H9 (cell line): ENCODE measurements around the gene DEGS2. TPM values are rescaled to one million over a fixed set of nuclear protein-coding genes. Genes with fewer than 3 reads are reported as not detected.

Source experiments
- DNase-seq: peaks from one replicate; pipeline ENCODE4 v3.0.0-alpha.2; 2017
- H2AFZ ChIP-seq: one replicate; pipeline ENCODE4 v1.6.1; 2013; ENCODE audit warnings: mild to moderate bottlenecking, low read length, control low read depth, moderate library complexity
- H2AK5ac ChIP-seq: 2 replicates; pipeline ENCODE4 v1.6.1; 2013; ENCODE audit warnings: low read length, control low read depth, mixed read lengths; ENCODE audit not compliant: insufficient read length
- H2BK120ac ChIP-seq: one replicate; pipeline ENCODE4 v1.6.1; 2013; ENCODE audit warnings: low read depth, mild to moderate bottlenecking, low read length, control low read depth, inconsistent platforms; ENCODE audit not compliant: poor library complexity, severe bottlenecking
- H2BK12ac ChIP-seq: 2 replicates; pipeline ENCODE4 v1.6.1; 2013; ENCODE audit warnings: low read length, control low read depth, mixed read lengths, low read depth; ENCODE audit not compliant: insufficient read length
- H2BK15ac ChIP-seq: 2 replicates; pipeline ENCODE4 v1.6.1; 2013; ENCODE audit warnings: low read depth, low read length, control low read depth
- H2BK20ac ChIP-seq: one replicate; pipeline ENCODE4 v1.6.1; 2013; ENCODE audit warnings: low read depth, mild to moderate bottlenecking, low read length, control low read depth, inconsistent platforms; ENCODE audit not compliant: poor library complexity, severe bottlenecking
- H2BK5ac ChIP-seq: 2 replicates; pipeline ENCODE4 v1.6.1; 2013; ENCODE audit warnings: low read length, control low read depth, mixed read lengths; ENCODE audit not compliant: insufficient read length
- H3K14ac ChIP-seq: 2 replicates; pipeline ENCODE4 v1.6.1; 2013; ENCODE audit warnings: low read length, control low read depth; ENCODE audit not compliant: insufficient read depth
- H3K18ac ChIP-seq: 2 replicates; pipeline ENCODE4 v1.6.1; 2013; ENCODE audit warnings: low read depth, mild to moderate bottlenecking, mixed read lengths, low read length, control low read depth; ENCODE audit not compliant: insufficient read length
- H3K23ac ChIP-seq: 2 replicates; pipeline ENCODE4 v1.6.1; 2013; ENCODE audit warnings: low read length, control low read depth, mixed read lengths, low read depth; ENCODE audit not compliant: insufficient read length
- H3K23me2 ChIP-seq: 2 replicates; pipeline ENCODE4 v1.6.1; 2013; ENCODE audit warnings: low read depth, mild to moderate bottlenecking, mixed read lengths, low read length, control low read depth; ENCODE audit not compliant: insufficient read length, poor library complexity, severe bottlenecking
- H3K27ac ChIP-seq: 2 replicates; pipeline ENCODE4 v1.5.1; 2013; ENCODE audit warnings: low read length, control low read depth, mixed read lengths, low read depth; ENCODE audit not compliant: insufficient read length
- H3K27me3 ChIP-seq: 2 replicates; pipeline ENCODE4 v1.6.1; 2013; ENCODE audit warnings: low read length, control low read depth, inconsistent platforms; ENCODE audit not compliant: insufficient read depth
- H3K4ac ChIP-seq: 2 replicates; pipeline ENCODE4 v1.6.1; 2013; ENCODE audit warnings: low read depth, mild to moderate bottlenecking, control low read depth, inconsistent platforms, low read length, moderate library complexity
- H3K4me1 ChIP-seq: 2 replicates; pipeline ENCODE4 v1.6.1; 2013; ENCODE audit warnings: low read length, control low read depth, inconsistent platforms; ENCODE audit not compliant: insufficient read depth
- H3K4me2 ChIP-seq: 2 replicates; pipeline ENCODE4 v1.6.1; 2013; ENCODE audit warnings: low read length, control low read depth, mixed read lengths; ENCODE audit not compliant: insufficient read length, insufficient read depth
- H3K56ac ChIP-seq: 2 replicates; pipeline ENCODE4 v1.6.1; 2013; ENCODE audit warnings: low read depth, mild to moderate bottlenecking, mixed read lengths, low read length, control low read depth; ENCODE audit not compliant: insufficient read length
- H3K79me1 ChIP-seq: 2 replicates; pipeline ENCODE4 v1.6.1; 2013; ENCODE audit warnings: low read depth, mild to moderate bottlenecking, moderate library complexity, low read length, control low read depth, inconsistent platforms; ENCODE audit not compliant: insufficient read depth, poor library complexity, severe bottlenecking
- H3K79me2 ChIP-seq: 2 replicates; pipeline ENCODE4 v1.6.1; 2013; ENCODE audit warnings: low read length, control low read depth, inconsistent platforms; ENCODE audit not compliant: insufficient read depth
- H3K9ac ChIP-seq: 2 replicates; pipeline ENCODE4 v1.6.1; 2013; ENCODE audit warnings: low read length, control low read depth, mixed read lengths; ENCODE audit not compliant: insufficient read length; ENCODE audit errors: extremely low read depth
- H3K9me3 ChIP-seq: one replicate; pipeline ENCODE4 v1.6.1; 2013; ENCODE audit warnings: low read depth, low read length, inconsistent platforms; ENCODE audit not compliant: control insufficient read depth
- H3T11ph ChIP-seq: one replicate; pipeline ENCODE4 v1.6.1; 2013; ENCODE audit warnings: mild to moderate bottlenecking, low read length, control low read depth, inconsistent platforms
- H4K20me1 ChIP-seq: one replicate; pipeline ENCODE4 v1.6.1; 2013; ENCODE audit not compliant: control insufficient read depth, insufficient read length, insufficient read depth
- H4K5ac ChIP-seq: 2 replicates; pipeline ENCODE4 v1.6.1; 2013; ENCODE audit warnings: low read depth, mild to moderate bottlenecking, mixed read lengths, low read length, control low read depth; ENCODE audit not compliant: insufficient read length
- H4K8ac ChIP-seq: replicated peaks from 2 replicates; pipeline ENCODE4 v1.6.1; 2013; ENCODE audit warnings: low read length, control low read depth, mixed read lengths, low read depth; ENCODE audit not compliant: insufficient read length
- H4K91ac ChIP-seq: 2 replicates; pipeline ENCODE4 v1.6.1; 2013; ENCODE audit warnings: low read depth, mild to moderate bottlenecking, moderate library complexity, mixed read lengths, low read length, control low read depth; ENCODE audit not compliant: insufficient read length
- H3K27ac Mint-ChIP-seq, 3 experiments: 2 replicates in 2 of 3; 3 replicates in 1 of 3; pipeline ENCODE4 v1.8.0; 2020 to 2021; ENCODE audit warnings: mixed read lengths in 3 of 3, mild to moderate bottlenecking in 1 of 3, moderate library complexity in 1 of 3
- H3K27me3 Mint-ChIP-seq: 2 replicates; pipeline ENCODE4 v1.8.0; 2021; ENCODE audit warnings: low read depth, mild to moderate bottlenecking, moderate library complexity, mixed read lengths
- H3K36me3 Mint-ChIP-seq, 3 experiments: 2 replicates in 2 of 3; 3 replicates in 1 of 3; pipeline ENCODE4 v1.8.0; 2020 to 2021; ENCODE audit warnings: low read depth in 3 of 3, mixed read lengths in 3 of 3; ENCODE audit not compliant: insufficient read depth in 1 of 3
- H3K4me1 Mint-ChIP-seq, 2 experiments: 2 replicates each; pipeline ENCODE4 v1.8.0; 2020; ENCODE audit warnings: mixed read lengths in 2 of 2
- H3K4me3 Mint-ChIP-seq, 2 experiments: 2 replicates in 1 of 2; 3 replicates in 1 of 2; pipeline ENCODE4 v1.8.0; 2020 to 2021; ENCODE audit warnings: mild to moderate bottlenecking in 2 of 2, mixed read lengths in 2 of 2, moderate library complexity in 1 of 2
- H3K9me3 Mint-ChIP-seq, 2 experiments: 2 replicates in 1 of 2; 3 replicates in 1 of 2; pipeline ENCODE4 v1.8.0; 2020; ENCODE audit warnings: mild to moderate bottlenecking in 2 of 2, mixed read lengths in 2 of 2, moderate library complexity in 1 of 2
- WGBS: extraction: QIAGEN DNeasy Blood & Tissue Kit; methylation state at CpG from one replicate; pipeline ENCODE4 v1.1.7; 2013; ENCODE audit warnings: missing lambda C conversion rate, low lambda C conversion rate, mixed read lengths; ENCODE audit not compliant: insufficient read length; ENCODE audit errors: extremely low coverage; 5-methylcytosine and 5-hydroxymethylcytosine counted together
- total RNA-seq: library from RNA; stranded (reverse); gene quantifications from 2 replicates; pipeline ENCODE4 v1.2.1, GENCODE V29; 2021
- TF ChIP-seq, protein P1 (sequence below): fragments of 200-600 bp; sonication (generic); conservative IDR thresholded peaks from 3 replicates; pipeline ENCODE4 v1.8.0; 2021; ENCODE audit warnings: antibody characterized with exemption, mild to moderate bottlenecking

DEGS2 gene
- total RNA-seq, 1 experiment from 2014 or later = 0.72 TPM

DNA sequence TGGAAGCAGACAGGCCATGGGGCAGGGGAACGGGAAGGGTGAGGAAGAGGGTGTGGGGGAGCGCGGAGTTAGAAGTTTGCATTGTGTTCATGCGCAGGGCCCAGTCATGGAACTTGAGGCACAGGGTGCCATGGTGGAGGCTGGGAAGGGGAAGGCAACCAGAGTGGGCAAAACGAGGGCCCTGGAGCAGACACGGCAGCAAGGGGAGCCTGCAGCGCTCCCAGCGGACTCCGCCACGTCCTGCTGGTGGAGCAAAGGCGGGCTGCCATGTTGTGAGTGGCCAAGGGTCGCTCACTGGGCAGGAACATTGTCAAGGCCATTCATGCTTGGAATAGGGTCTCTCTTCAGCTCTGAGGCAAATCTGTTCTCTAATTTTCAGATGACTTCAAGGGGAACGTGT, 20.5 kb downstream of the DEGS2 start:
- H3K27ac Mint-ChIP-seq = no peak overlapping the region
- Histone ChIP-seq H2AFZ (no peak overlapping the region), H2AK5ac (no peak overlapping the region), H3K56ac (no peak overlapping the region), H3K4me2 (no peak overlapping the region), H3K9ac (no peak overlapping the region), H3K9me3 (no peaks in the 10 kb centered on the region), H2BK20ac (no peak overlapping the region), H3K14ac (no peak overlapping the region), H3K79me2 (no peaks in the 10 kb centered on the region), H4K8ac (no peak overlapping the region), H2BK5ac (no peak overlapping the region), H3K18ac (no peak overlapping the region), H2BK12ac (no peak overlapping the region), H3K79me1 (no peaks in the 10 kb centered on the region), H4K5ac (no peak overlapping the region), H3K4me1 (peaks cover 2% of the 10 kb centered on the region; the same call in 1 of the 2 replicates), H4K91ac (no peak overlapping the region), H2BK15ac (no peak overlapping the region), H3K27ac (no peak overlapping the region), H2BK120ac (no peak overlapping the region), H3K27me3 (no peaks in the 10 kb centered on the region), H3T11ph (no peak overlapping the region), H3K23ac (no peak overlapping the region), H3K4ac (no peak overlapping the region), H3K23me2 (no peaks in the 10 kb centered on the region), H4K20me1 (no peaks in the 10 kb centered on the region)
- no peaks in the 10 kb centered on the region for H3K9me3 Mint-ChIP-seq
- no peaks in the 10 kb centered on the region; the same call in 1 of the 2 replicates for H3K27me3 Mint-ChIP-seq
- no CpG with 5 or more reads among the region's 13 CpGs for WGBS
- H3K36me3 Mint-ChIP-seq = peaks cover 0 to 10% (median 5%) of the 10 kb centered on the region in 3 experiments; a peak in 3 of 7 replicates
- TF ChIP-seq, protein P1, sequence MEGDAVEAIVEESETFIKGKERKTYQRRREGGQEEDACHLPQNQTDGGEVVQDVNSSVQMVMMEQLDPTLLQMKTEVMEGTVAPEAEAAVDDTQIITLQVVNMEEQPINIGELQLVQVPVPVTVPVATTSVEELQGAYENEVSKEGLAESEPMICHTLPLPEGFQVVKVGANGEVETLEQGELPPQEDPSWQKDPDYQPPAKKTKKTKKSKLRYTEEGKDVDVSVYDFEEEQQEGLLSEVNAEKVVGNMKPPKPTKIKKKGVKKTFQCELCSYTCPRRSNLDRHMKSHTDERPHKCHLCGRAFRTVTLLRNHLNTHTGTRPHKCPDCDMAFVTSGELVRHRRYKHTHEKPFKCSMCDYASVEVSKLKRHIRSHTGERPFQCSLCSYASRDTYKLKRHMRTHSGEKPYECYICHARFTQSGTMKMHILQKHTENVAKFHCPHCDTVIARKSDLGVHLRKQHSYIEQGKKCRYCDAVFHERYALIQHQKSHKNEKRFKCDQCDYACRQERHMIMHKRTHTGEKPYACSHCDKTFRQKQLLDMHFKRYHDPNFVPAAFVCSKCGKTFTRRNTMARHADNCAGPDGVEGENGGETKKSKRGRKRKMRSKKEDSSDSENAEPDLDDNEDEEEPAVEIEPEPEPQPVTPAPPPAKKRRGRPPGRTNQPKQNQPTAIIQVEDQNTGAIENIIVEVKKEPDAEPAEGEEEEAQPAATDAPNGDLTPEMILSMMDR = no peak
- H3K4me1 Mint-ChIP-seq = peaks cover 6 to 15% of the 10 kb centered on the region in 2 experiments
- no peak for DNase-seq
- H3K4me3 Mint-ChIP-seq = no peak overlapping the region
